Measurements from ENCODE around the gene ENDOV. TPM values are rescaled to one million over a fixed set of nuclear protein-coding genes. Genes with fewer than 3 reads are reported as not detected.

ENDOV gene
- total RNA-seq, 1 donor from 2014 or later: 25.1 TPM

DNA sequence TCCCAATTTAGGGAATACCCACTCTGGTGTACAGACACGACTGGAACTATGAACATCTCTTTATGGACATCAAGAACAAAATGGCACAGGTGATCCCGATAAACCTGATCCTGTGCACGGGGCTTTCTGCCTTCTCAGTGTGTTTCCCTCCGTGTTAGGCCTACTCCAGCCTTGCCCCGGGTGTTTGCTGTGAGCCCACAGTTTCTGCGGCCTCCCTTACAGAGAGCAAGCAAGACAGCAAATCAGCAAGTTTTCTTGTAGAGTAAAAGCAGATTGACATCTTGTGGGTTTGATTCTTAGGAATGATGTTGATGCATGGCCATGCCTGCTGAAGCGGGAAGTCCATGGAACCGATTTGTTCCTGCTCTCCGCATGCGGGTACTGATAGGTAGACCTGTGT, 26.4 kb upstream of the ENDOV start:
- H3K9me3 ChIP-seq: no peaks in the 10 kb centered on the region
- TF ChIP-seq, protein P1, sequence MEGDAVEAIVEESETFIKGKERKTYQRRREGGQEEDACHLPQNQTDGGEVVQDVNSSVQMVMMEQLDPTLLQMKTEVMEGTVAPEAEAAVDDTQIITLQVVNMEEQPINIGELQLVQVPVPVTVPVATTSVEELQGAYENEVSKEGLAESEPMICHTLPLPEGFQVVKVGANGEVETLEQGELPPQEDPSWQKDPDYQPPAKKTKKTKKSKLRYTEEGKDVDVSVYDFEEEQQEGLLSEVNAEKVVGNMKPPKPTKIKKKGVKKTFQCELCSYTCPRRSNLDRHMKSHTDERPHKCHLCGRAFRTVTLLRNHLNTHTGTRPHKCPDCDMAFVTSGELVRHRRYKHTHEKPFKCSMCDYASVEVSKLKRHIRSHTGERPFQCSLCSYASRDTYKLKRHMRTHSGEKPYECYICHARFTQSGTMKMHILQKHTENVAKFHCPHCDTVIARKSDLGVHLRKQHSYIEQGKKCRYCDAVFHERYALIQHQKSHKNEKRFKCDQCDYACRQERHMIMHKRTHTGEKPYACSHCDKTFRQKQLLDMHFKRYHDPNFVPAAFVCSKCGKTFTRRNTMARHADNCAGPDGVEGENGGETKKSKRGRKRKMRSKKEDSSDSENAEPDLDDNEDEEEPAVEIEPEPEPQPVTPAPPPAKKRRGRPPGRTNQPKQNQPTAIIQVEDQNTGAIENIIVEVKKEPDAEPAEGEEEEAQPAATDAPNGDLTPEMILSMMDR (IDR thresholded peaks at IDR 0.05): no peak
- ATAC-seq: no peak
- no peak overlapping the region for H3K4me3 ChIP-seq
- H3K27me3 ChIP-seq: no peaks in the 10 kb centered on the region
- intact Hi-C loops (cut with DNase I): no loop called here
- H3K4me1 ChIP-seq: no peaks in the 10 kb centered on the region
- H3K27ac ChIP-seq: no peak overlapping the region
- DNase-seq: no peak
- peaks cover 97% of the 10 kb centered on the region for H3K36me3 ChIP-seq

DNA sequence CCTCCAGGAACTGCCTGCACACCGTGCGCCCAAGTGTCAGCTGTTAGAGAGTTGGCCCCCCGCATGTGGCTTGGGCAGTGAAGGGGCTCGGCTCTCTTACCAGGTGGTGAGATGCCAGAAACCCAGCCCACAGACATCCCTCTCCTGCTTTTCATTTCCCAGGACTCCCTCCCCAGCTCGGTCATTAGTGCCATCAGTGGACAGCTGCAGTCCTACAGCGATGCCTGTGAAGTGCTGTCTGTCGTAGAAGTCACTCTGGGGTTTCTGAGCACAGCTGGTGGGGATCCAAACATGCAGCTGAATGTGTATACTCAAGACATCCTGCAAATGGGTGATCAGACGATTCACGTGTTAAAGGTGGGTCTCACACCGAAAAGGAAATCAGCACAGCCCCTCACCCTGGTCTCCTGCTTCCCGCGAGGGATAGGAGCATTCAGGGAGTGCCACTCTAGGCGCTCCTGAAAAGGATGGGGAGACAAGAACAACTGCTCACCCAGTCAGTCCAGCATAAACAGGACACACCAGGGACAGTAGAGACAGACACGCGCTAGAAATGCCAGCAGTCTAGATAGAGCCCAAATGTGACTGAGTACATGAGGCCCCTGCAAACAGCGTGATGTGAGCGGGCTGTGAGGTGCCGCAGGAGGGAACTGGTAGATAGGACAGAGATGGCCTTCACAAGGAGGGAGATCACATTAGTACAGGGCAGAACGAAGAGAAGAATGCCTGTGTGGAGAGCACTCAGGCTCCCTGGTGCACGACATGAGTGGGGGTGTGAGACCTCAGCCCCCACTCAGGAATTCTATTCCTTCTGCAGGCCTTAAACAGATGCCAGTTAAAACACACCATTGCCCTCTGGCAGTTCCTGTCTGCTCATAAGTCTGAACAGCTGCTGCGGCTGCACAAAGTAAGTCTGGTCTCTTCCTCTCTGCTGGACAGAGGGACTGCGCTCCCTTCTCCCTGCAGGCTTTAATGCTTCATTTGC, 25.7 kb upstream of the ENDOV start:
- ATAC-seq (peak; percentile 8), DNase-seq (no peak)
- Histone ChIP-seq H3K9me3 (no peaks in the 10 kb centered on the region), H3K4me3 (no peak overlapping the region), H3K27me3 (no peaks in the 10 kb centered on the region), H3K4me1 (no peaks in the 10 kb centered on the region), H3K27ac (no peak overlapping the region), H3K36me3 (peaks cover 97% of the 10 kb centered on the region)
- TF ChIP-seq, protein P1 (IDR thresholded peaks at IDR 0.05): no peak
- intact Hi-C loops (cut with DNase I): no loop called here

DNA sequence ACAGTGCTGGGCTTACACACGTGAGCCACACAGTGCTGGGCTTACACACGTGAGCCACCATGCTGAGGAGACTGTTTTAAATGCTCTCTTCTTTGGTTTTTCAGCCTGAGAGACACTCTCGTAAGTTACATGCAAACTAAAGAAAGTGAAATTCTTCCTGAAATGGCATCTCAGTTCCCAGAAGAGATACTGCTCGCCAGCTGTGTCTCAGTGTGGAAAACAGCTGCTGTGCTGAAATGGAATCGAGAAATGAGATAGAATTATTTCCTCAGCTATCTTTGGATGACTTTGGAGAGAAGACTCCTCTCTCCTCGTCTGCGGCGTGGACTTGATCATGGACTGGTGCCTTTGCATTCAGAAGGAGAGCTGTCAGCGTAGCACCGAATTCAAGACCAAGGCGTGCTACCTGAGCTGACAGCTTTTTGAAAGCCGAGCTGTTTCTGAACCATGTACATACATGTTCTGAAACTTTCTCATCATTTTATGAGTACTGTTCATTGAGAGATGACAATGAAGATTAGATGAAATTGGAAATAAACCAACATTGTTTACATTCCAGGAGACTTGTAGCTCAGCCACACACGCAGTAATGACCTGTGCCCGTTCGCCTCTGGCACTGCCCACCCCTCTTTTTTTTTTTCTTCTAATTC, 21.6 kb upstream of the ENDOV start:
- DNase-seq (no peak), ATAC-seq (no peak)
- Histone ChIP-seq H3K27ac (peak overlapping the region; percentile 51), H3K36me3 (peaks cover 74% of the 10 kb centered on the region), H3K27me3 (no peaks in the 10 kb centered on the region), H3K4me1 (peaks cover 11% of the 10 kb centered on the region), H3K4me3 (no peak overlapping the region), H3K9me3 (no peaks in the 10 kb centered on the region)
- TF ChIP-seq, protein P1 (IDR thresholded peaks at IDR 0.05): no peak
- intact Hi-C loops (cut with DNase I): no loop called here

DNA sequence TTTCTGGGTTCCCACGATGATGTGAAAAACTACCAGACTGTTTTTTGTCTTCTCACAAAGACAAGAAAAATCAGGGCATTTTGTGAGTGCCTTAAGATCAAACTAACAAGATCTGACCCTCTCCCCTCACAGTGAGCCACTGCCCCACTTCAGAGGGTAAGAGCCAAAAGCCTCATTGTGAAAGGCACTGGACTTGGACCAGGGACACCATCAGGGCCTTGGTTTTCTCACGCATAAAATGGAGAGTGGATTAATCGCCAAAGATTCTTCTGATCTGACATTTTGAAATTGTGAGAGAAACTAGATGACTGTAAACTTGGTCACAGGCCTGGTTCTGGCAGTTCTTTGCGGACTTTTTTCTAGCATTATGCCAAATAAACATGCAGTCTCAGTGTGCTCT, 21.0 kb upstream of the ENDOV start:
- Histone ChIP-seq H3K27ac (peak overlapping the region; percentile 51), H3K36me3 (peaks cover 68% of the 10 kb centered on the region)
- intact Hi-C loops (cut with DNase I): no loop called here

DNA sequence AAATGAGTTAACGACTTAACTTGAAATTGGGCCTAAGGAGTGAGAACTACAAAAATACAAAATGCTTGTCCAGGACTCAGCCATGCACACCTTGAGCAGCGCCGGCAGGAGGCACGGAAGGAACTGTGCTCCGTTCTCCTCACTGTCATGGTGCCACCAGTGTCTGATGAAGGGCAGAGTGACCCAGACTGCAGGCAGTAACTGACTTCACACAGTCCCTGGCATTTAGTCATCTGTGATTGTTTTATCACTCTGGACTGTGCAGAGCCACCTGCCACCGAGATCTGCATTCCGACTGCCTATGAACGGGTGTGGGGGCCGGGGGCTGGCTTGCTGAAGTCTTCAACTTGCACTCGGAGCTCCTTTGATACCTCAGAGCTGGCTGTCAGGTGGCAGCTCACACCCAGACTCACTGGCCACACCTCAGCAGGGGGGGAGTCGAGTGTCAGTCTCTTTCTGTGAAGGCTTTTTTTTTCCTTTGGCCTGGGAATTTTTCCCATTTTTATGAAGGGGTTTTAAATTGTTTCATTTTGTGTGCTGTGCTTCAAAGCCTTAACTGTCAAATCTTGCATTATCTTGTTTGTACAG, 20.2 kb upstream of the ENDOV start:
- intact Hi-C loops (cut with DNase I): no loop called here
- Histone ChIP-seq H3K36me3 (peaks cover 60% of the 10 kb centered on the region), H3K4me1 (peaks cover 11% of the 10 kb centered on the region), H3K4me3 (no peak overlapping the region), H3K27me3 (no peaks in the 10 kb centered on the region), H3K9me3 (no peaks in the 10 kb centered on the region), H3K27ac (peak overlapping the region; percentile 42)
- DNase-seq (no peak), ATAC-seq (peak; percentile 23)
- TF ChIP-seq, protein P1 (IDR thresholded peaks at IDR 0.05): no peak

More for the DNA sequence above, 21.0 kb upstream of the ENDOV start:
- no peak for ATAC-seq
- Histone ChIP-seq H3K9me3 (no peaks in the 10 kb centered on the region), H3K27me3 (no peaks in the 10 kb centered on the region), H3K4me3 (no peak overlapping the region), H3K4me1 (peaks cover 11% of the 10 kb centered on the region)
- TF ChIP-seq, protein P1 (IDR thresholded peaks at IDR 0.05): no peak
- DNase-seq: no peak
